ENCODE results near the gene RAD50. TPM values are rescaled to one million over a fixed set of nuclear protein-coding genes. Genes with fewer than 3 reads are reported as not detected.

RAD50 gene
- total RNA-seq, 4 donors from 2014 or later = 31.1 to 53.7 (median 35.0) TPM

GRCh38 chr5:132663771-132664695, 107.3 kb downstream of the RAD50 start:
- H3K27me3 ChIP-seq = peaks cover 3% of the 10 kb centered on the region
- whole genome bisulfite sequencing, 2 donors (ENCODE audit: low coverage in 1 of 2) = 86 to 95% methylated on average over 2 to 8 of the region's 13 CpGs
- no peaks in the 10 kb centered on the region for H3K9me3 ChIP-seq
- TF ChIP-seq POLR2A (IDR thresholded peaks at IDR 0.05) (no peak), EP300 (IDR thresholded peaks at IDR 0.05) (no peak), POLR2AphosphoS5 (IDR thresholded peaks at IDR 0.05) (no peak), CTCF (IDR thresholded peaks at IDR 0.05) (no peak)
- H3K36me3 ChIP-seq = no peaks in the 10 kb centered on the region
- ATAC-seq = no peak
- H3K4me1 ChIP-seq = no peaks in the 10 kb centered on the region
- H3K4me3 ChIP-seq = no peak overlapping the region
- no peak overlapping the region for H3K27ac ChIP-seq

DNA sequence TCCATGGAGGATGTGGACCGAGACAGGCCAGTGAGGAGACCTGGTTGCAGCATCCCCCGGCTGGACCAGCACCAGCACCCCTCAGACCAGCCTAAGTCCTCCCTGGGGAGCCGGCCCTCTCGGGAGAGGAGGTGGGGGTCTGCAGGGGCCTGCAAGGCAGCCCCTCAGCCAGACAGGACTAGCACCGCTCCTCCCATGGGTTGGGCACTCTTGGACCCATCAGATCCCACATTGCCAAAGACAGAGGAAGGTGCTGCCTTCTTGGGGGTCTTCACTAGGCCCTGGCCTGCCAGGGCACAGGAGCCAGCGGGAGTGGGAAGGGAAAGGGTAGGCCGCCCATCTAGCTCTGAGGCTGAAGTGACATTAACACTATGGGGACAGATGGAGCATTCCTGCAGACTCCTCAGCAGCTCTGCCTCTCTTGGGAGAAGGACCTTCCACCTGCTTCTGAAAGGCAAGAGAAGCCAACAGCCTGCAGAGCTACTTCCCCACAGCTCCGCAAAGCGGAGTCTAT, 108.0 kb downstream of the RAD50 start:
- WGBS, 2 donors (ENCODE audit: low coverage in 1 of 2) = 92 to 97% methylated on average over 5 of the region's 9 CpGs
- Histone ChIP-seq H3K9me3 (no peaks in the 10 kb centered on the region), H3K4me1 (no peaks in the 10 kb centered on the region), H3K4me3 (no peak overlapping the region), H3K27ac (no peak overlapping the region), H3K36me3 (no peaks in the 10 kb centered on the region), H3K27me3 (no peaks in the 10 kb centered on the region)
- TF ChIP-seq POLR2A (IDR thresholded peaks at IDR 0.05) (no peak), POLR2AphosphoS5 (IDR thresholded peaks at IDR 0.05) (no peak), EP300 (IDR thresholded peaks at IDR 0.05) (no peak), CTCF (IDR thresholded peaks at IDR 0.05) (no peak)
- no peak for ATAC-seq

GRCh38 chr5:132665574-132666080, 108.8 kb downstream of the RAD50 start:
- Histone ChIP-seq H3K27me3 (no peaks in the 10 kb centered on the region), H3K27ac (no peak overlapping the region), H3K36me3 (no peaks in the 10 kb centered on the region), H3K9me3 (no peaks in the 10 kb centered on the region), H3K4me1 (no peaks in the 10 kb centered on the region), H3K4me3 (no peak overlapping the region)
- TF ChIP-seq CTCF (IDR thresholded peaks at IDR 0.05) = no peak
- no peak for TF ChIP-seq POLR2A (IDR thresholded peaks at IDR 0.05)
- TF ChIP-seq EP300 (IDR thresholded peaks at IDR 0.05) = no peak
- no peak for TF ChIP-seq POLR2AphosphoS5 (IDR thresholded peaks at IDR 0.05)
- WGBS, 2 donors (ENCODE audit: low coverage in 1 of 2) = 88 to 91% methylated on average over 8 to 21 of the region's 21 CpGs
- no peak for ATAC-seq

GRCh38 chr5:132666310-132667123, 109.7 kb downstream of the RAD50 start:
- TF ChIP-seq CTCF (IDR thresholded peaks at IDR 0.05) (no peak), POLR2A (IDR thresholded peaks at IDR 0.05) (no peak), POLR2AphosphoS5 (IDR thresholded peaks at IDR 0.05) (no peak), EP300 (IDR thresholded peaks at IDR 0.05) (no peak)
- no peaks in the 10 kb centered on the region for H3K36me3 ChIP-seq
- H3K4me3 ChIP-seq = no peak overlapping the region
- no peaks in the 10 kb centered on the region for H3K9me3 ChIP-seq
- no peaks in the 10 kb centered on the region for H3K4me1 ChIP-seq
- H3K27ac ChIP-seq = no peak overlapping the region
- no peak for ATAC-seq
- H3K27me3 ChIP-seq = no peaks in the 10 kb centered on the region
- 73 to 87% methylated on average over 3 to 13 of the region's 16 CpGs for WGBS, 2 donors (ENCODE audit: low coverage in 1 of 2)
